SIG-M5 treated with dmso at 0.1 percent for 504 hours (cell line): ENCODE measurements around the gene TMTC1.

Experiments used
- DNase-seq: peaks from one replicate; lab custom pipeline; 2025; ENCODE audit not compliant: unreplicated experiment; lab: John Stamatoyannopoulos, UW

Gene TMTC1

DNA sequence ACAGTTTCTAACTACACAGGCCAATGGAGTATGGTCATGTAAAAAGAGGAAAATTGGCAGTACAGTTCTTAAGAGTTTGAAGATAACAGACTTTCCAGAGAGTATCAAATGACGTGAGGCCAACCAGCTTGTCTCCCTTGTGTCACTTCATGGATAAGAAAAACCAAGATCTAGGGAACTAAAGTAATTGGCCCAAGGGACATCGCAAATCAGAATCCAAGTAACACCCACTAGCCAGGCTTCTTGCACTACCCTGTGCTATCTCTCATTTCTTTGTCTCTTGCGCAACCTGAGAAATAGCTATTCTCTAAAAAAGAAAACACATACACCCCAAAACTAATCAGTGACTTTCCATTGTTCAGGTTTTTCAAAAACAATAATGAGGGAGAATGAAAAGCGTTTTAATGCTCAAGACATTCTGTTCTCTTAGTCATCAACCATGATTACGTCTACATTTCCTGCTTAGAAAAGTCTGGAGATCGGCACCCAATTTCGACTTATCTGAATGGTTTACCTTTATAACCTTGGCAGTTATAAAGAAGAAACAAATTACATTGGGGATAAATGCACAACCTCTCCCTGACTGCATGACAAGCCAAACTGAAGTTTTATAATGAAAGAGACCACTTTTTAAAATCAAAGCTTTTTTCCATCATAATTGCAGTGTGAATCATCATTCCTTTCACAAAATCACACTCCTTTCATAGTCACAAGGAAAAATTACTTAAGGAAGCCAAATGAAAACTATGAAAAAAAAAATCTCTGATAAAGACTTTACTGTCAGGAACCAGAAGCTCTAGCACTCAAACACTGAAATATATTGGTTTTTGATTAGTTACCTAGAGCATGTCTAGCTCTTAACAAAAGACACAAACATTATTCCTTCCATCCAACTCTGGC lies 42.1 kb downstream of the TMTC1 start:
- no peak for DNase-seq

DNA sequence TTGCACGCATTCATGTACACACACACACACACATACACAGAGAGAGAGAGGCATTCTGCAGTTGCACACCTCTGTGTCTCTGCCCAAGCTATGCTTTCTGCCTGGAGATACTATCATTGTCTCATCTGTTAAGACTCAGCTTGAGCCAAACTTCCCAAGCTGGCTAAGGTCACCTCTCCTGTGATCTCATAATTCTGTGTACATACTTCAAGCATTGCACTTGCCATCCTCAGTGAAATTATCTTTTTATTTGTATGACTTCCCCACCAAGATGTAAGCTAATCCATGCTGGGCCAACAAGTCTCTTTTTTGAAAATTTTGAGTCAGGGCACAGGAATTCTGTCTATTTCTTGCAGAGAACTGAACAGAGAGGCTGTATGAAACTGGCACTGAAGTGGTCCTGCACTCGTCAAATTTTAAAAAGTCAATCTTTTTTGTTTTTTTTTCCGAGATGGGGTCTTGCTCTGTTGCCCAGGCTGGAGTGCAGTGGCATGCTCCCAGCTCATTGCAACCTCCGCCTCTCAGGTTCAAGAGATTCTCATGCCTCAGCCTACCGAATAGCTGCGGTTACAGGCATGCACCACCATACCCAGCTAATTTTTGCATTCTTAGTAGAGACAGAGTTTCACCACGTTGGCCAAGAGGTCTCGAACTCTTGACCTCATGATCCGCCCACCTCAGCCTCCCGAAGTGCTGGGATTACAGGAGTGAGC lies 44.3 kb downstream of the TMTC1 start:
- no peak for DNase-seq

DNA sequence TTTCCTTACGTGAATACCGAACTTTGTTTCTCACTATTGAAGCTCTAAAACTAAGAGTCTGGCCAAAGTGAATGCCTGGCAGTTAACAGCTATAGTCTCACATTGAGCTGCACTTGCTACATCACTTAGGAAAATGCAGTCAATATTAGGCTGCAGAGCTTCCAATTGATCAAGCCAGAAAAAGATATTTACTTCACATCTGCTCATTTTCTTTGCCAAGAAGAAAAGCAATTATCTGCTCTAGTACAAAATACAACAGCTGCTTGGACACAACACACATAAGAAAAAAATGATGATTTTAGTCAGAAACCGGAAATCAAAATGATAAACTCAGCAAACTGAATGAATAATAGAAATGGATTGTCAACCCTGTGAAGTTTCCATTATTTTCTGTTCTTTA lies 45.4 kb downstream of the TMTC1 start:
- DNase-seq, result no peak

DNA sequence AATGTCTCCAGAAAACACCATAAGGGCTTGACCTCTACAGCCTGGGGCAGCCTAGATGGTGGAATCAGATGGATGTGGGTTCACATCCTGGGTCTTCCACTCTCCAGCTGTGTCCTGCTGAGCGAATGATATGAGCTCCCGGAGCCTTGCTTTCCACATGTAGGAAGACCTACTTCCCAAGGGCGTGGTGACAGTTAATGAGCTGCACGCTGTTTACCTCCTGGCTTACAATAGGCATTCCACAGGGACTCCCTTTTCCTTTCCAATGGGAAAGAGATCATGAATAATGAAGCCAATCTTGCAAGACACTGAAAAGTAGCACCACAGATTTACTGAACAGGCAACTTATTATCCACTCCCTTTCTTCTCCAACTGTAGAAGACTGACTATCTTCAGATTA lies 46.1 kb downstream of the TMTC1 start:
- DNase-seq, result no peak

DNA sequence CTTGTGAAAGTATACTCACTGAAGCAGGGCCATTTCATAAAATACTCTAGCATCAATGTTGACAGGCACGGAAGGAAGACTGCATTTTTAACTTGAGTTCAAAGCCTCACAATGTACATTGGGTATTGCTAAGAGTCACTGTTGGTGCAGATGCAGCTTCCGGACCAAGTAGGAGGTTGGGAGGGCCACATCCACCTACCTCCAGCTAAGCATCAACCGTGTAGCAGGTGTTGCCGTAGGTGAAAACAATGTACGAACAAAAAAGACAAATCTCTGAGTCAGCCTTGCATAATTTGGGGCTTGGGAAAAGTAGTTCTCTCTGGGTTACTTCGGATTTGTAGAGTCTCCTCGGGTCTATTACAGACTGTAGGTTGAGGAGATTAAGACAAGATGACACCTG lies 48.1 kb downstream of the TMTC1 start:
- DNase-seq, result no peak

DNA sequence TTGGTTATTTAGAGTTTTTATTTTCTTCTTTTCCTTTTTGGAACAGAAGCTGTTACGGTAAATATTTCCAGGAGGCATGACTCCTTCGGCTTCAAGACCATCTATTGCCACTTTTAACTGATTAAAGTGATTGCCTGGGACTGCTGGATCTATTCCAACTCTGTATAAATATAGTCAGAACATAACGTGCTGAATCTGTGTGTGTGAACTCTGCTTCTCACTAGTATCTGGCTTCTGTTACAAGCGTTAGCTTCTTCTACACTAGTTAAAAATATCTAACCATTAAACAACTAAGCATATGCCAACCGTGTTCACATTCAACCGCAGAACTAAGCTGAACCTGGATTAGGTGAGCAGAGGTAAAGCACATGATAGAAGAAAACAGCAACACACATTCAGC lies 49.0 kb downstream of the TMTC1 start:
- no peak for DNase-seq

DNA sequence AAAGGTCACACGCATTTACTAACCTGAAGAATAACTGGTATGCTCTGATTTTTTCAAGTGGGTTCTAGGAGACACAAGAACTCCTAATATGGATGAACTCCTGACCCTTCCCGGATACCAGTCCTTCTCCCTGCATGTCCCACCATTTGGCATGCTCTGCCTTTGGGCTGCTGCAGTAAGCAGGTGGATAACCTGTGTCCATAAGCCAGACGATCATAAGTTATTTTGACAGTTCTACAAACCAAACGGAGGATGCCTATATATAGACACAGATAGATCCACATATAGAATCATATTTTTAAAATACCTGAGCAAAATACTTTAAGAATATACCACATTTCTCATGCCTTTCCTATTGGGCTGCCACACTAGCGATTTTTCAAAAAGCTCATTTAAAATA lies 49.4 kb downstream of the TMTC1 start:
- no peak for DNase-seq

DNA sequence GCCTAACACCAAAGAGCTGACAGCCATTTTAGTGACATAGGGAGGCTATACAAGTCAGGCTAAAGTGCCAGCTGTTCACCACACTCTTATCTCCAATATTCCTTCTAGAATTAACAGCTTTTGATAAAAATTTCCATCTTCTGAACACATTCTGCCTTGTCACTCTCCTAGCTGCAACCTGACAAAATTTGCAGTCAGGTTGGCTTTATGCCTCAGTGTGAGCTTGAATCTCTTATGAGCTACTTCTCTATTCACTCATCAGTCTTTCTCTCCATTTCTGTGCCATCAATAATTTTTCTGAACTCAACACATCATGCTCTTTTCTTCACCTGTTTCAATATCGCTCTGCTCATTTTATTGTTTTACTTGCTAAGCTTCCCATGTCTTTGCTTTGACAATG lies 50.2 kb downstream of the TMTC1 start:
- no peak for DNase-seq

DNA sequence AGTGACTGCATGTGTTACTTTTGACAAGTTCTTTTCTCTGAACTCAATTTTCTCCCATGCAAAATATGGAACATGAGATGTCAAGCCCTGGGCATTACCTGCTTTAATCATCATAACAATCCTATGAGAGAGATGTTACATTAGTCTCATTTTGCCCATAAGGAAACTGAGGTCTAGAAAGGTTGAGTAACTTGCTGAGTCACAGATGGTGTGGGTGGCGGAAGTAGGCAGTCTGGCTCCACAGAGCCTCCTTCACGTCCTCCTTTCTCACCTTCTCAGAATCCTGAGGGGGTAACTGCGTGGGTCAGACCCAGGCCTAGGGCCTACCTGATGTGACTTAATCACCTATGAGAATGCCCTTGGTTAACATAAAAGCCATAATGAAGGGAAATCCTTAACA lies 50.7 kb downstream of the TMTC1 start:
- peak; percentile 9 for DNase-seq

DNA sequence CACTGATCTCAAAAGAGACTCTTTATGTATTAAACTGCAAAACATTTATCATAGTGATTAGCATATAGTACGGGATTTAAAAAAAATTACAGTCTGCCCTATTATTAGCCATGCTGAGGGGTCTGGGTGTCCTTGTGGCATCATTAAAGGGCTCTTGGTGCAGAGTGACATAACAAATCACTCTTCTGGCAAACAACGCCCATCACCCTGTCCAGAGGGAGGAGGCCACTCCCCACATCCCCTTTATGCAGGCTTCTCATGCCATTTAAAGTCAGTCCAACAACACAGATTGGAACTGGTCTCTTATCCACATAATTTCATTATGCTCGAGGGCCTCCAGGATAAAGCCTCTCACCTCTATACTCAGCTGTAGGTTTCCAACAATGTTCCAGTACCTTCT lies 51.1 kb downstream of the TMTC1 start:
- no peak for DNase-seq

DNA sequence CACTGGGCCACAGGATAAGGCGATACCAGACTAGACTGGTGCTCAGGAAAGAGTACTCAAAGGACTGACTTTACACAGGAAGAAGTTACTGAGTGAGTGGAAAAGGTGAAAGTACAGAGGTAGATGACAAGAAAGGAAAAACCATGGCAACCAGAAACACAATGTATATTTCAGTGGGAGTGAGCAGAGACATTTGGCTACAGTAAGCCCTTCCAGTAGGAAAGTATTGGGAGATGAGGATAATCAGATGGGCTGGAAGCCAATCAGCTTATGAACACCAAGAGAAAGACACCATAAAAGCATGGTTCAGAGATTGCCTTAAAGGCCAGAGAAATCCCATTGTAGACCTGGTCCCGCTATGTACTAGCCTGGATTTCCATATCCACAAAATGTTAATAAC lies 51.6 kb downstream of the TMTC1 start:
- no peak for DNase-seq

DNA sequence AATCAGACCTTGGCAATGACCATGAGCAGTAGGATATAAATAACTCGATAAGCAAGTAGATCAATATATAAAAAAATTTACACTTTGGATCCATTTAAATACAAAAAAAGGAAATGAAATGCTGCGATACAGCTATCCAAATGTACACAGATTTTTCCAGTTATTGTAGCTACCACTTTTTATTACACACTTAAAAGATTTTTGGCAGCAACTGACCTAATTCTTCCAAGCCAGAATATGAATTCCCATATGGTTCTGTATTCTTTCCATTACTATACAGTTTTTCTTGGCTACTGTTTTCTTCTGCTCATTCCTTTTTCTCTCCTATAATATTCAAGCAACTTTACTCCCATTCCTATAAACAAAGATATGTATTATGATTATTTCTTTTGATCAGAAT lies 52.2 kb downstream of the TMTC1 start:
- DNase-seq, result no peak

DNA sequence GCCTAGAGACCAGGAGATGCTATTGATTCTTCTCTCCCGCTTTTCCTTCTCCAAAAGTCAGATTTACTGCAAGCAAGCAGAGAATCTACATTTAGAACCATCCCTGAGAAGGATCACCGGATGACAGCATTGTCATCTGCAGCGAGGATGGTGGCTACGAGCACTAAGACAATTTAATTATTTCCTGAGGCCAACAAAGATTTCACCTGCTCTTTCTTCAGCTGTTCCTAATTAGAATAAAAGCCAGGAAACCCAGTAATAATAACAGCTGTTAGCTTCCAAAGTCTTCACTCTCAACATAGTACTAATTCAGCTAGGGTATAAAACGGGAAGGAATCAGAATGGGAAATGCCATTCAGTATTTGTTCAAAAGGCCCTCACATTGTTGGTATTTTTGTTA lies 53.3 kb downstream of the TMTC1 start:
- no peak for DNase-seq

DNA sequence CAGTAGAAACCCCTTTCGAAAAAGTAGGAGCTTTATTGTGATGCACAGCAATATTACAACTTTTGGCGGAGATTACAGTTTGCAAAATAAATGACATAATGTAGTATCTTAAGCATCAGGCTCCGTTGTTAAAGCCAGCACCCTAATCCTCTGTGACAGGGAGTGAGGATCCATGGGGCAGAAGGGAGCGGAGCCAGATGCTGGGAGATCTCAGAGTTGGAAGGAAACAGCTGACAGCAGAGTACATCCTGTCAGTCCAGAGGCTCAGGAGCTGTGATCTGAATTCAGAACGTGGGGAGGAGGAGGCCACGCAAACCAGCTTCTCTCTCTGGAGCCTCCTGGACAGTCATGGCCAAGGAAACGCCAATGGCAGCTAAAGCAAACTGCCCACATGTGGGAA lies 55.7 kb downstream of the TMTC1 start:
- DNase-seq, result no peak

DNA sequence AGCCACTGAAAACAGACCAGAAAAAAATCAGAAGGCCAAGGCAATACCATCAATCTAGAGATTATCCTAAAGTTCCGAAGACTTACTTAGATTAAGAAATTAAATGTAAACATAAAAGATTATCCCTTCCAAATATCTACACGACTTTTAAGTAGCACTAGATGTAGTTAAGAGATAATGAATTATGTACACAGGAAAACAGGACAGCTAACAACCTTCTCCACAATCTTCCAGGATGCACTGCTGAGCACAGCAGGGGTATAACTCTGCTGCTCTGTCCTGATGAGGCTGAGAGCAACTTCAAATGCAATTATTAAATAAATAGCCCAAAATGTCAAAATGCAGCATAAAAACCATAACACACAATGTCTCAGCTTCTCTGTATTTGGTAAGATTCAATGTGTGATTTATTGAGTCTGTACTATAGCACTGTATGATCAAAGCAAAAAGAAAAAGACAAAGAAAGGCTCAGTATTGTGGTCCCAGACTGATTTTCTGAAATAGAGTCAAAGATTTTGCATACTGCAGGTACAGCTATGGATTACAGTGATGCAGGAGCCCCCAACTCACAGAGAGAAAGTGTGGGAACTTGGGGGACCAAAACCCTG lies 56.9 kb downstream of the TMTC1 start:
- no peak for DNase-seq

DNA sequence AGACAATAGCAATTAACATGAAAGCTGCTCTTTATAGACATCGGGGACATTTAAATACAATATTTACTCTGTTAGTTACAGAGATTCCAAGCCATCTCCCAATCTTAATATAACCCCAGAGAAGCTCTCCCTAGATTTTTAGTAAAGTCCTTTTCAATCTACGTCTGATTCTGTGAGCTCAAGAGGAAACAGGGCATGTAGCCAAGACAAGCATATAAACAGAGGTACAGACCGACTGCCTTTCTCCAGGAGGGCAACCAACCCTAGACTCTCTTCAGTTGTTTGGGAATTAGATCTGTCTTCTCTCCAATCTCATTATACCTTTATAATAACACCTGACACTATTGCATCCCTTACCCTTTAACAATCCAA lies 57.4 kb downstream of the TMTC1 start:
- DNase-seq, result no peak

DNA sequence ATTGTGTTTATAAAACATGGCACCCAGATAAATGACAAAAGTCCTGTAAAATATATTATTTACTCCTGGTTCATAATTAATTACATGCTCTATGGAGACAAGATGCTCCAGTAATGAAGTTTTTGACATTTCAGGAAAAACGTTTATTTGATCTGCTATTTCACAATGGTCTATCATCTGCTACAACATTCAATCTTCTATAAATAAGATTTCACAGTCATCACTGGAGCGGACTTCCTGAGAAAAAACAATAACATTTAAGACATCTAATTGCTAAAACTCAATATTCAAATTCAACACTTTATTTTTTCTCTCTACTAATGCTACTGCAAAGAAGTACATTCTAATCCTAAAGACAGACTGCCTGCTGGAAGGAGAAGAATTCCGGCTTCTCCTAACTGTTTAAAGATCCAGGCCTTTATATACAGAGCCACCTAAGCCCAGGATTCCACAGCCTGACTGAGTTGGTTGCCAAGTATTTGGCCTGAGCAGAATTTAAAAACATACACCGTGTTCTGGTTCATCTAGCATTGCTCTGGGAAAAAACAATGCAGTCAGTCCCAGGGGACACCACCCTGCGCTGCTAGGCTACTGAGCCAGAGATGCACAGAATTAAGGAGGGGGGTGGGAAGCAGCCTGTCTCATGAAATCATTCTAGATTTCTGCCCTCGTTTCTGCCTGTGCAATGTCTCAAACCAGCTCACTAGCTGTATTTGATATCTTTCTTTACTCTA lies 58.0 kb downstream of the TMTC1 start:
- DNase-seq, result no peak

DNA sequence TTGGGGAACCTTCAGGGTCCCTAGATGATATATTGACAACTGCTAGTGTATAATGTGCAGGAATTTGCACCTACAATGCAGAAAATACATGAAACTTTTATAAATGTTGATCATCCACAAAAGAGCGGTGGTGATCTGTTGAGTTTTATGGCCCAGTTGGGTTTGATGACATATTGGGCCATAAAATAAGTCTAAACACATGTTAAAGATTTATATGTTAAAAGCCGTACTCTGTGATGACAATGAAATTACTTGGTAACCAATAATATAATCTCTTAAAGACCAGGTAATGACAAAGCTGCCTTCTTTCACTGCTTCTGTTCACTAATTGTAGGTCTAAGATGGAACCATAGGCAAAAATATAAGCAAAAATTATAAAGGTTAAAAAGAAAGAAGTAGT lies 61.6 kb downstream of the TMTC1 start:
- DNase-seq, result no peak

DNA sequence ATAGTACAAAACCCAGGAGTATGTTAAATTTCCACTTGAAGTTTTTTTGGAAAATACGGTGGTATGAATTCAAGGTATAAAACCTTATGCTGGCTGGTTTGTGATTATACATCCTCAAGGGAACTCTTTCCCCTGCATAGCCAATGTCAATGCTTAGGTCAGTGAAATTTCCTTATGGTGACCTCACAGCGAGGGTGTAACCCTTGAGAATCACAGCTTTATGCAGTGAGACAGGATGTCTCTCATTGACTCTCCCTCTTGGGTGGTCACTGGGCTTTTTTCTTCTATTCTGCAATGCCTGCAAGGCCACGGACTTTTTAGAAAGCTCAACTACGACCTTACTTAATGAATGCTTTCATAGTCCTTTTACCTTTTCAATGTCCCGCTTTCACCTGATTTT lies 64.4 kb downstream of the TMTC1 start:
- no peak for DNase-seq

DNA sequence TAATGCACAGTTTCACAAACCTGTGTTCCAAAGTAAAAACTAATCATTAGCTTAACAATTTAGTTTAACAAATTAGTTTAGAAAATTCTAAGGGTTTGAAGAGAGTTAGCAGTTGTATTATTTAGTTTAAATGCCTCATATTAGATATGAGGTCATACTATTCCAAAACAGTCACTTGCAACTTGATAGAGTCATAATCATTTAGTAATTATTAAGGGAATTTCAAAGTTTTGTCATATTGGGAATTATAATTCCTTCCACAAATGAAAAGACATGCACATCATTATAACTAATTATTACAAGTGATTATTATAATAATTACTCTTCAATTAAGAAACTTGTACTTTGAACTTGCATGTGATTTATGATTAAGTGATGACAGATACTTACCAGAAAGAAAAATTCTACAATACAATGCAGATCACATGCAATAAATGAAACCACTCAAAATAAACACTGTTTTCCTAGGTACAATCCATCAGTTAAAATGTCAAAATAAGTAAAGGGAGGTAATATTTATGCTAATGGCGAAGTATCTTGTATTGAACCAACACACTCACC lies 66.1 kb downstream of the TMTC1 start:
- no peak for DNase-seq

DNA sequence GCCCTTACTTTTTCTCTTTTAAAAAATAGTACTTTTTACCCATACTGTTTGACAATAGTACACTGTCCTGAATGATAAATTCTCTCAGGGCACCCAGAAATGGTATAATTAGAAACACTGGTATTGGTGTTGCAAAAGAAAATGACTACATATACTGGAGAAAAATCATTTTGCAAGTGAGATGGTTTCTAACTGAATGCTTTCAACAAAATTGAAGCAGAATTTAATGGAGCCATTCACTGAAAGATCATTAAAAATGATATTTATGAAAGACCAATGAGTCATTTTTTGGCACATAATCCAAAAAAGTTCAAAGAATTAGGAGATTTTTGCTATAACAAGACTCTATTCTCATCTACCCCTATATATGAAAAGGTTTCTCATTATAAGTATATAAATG lies 68.8 kb downstream of the TMTC1 start:
- no peak for DNase-seq
